Measurements from ENCODE around the gene RAB25. TPM values are rescaled to one million over a fixed set of nuclear protein-coding genes. Genes with fewer than 3 reads are reported as not detected.
A peak's percentile ranks its signal among the peaks of the same experiment; 100 is the strongest.

RAB25 gene
- total RNA-seq, 2 experiments from 2014 or later, result not detected

- DNase-seq (ENCODE audit: low spot score), result no peak
- H3K79me2 ChIP-seq (ENCODE audit: insufficient read depth, low read depth, low read length), result no peaks in the 10 kb centered on the region
- no peak overlapping the region for H3K27ac ChIP-seq (ENCODE audit: low read depth, low read length, poor library complexity, severe bottlenecking)
- TF ChIP-seq EZH2phosphoT487 (IDR thresholded peaks at IDR 0.05; ENCODE audit: borderline replicate concordance, low read depth, low read length) (no peak), CTCF (conservative IDR thresholded peaks at IDR 0.05; ENCODE audit: low read length) (no peak)
- H2AFZ ChIP-seq (ENCODE audit: low read length), result no peak overlapping the region
- CTCF ChIA-PET (ENCODE audit: unreplicated experiment), result no interaction called here
- H3K9me3 ChIP-seq (ENCODE audit: low read length), result no peaks in the 10 kb centered on the region
- H3K9me2 ChIP-seq (ENCODE audit: insufficient read depth, low read length), result no peaks in the 10 kb centered on the region
- POLR2A ChIA-PET, result no interaction called here
- peak overlapping the region; percentile 94 for H3K4me3 ChIP-seq (ENCODE audit: low read depth, low read length, poor library complexity, severe bottlenecking)
- no TSS peak for BruUV-seq (replicated peaks)
- intact Hi-C loops (cut with micrococcal nuclease; ENCODE audit: unreplicated experiment), result no loop called here
- H3K36me3 ChIP-seq (ENCODE audit: insufficient read depth, low read length), result no peaks in the 10 kb centered on the region
- no peaks in the 10 kb centered on the region for H4K20me1 ChIP-seq (ENCODE audit: insufficient read depth, low read length)
- H3K4me2 ChIP-seq (ENCODE audit: low read length), result peak overlapping the region; percentile 98
- H3K4me1 ChIP-seq (ENCODE audit: insufficient read depth, low read length, poor library complexity, severe bottlenecking), result peaks cover 35% of the 10 kb centered on the region
Measured at GRCh38 chr1:156080863-156081179, 19.9 kb downstream of the RAB25 start.

GRCh38 chr1:156081180-156081916, 20.4 kb downstream of the RAB25 start:
- CTCF ChIA-PET (ENCODE audit: unreplicated experiment), result no interaction called here
- POLR2A ChIA-PET, result no interaction called here
- Histone ChIP-seq H3K36me3 (ENCODE audit: insufficient read depth, low read length) (no peaks in the 10 kb centered on the region), H3K4me1 (ENCODE audit: insufficient read depth, low read length, poor library complexity, severe bottlenecking) (peaks cover 30% of the 10 kb centered on the region), H3K9me3 (ENCODE audit: low read length) (no peaks in the 10 kb centered on the region), H3K4me3 (ENCODE audit: low read depth, low read length, poor library complexity, severe bottlenecking) (peak overlapping the region; percentile 94), H3K4me2 (ENCODE audit: low read length) (peak overlapping the region; percentile 98), H3K9me2 (ENCODE audit: insufficient read depth, low read length) (no peaks in the 10 kb centered on the region), H3K79me2 (ENCODE audit: insufficient read depth, low read depth, low read length) (no peaks in the 10 kb centered on the region), H2AFZ (ENCODE audit: low read length) (peak overlapping the region; percentile 94; the same call in 1 of the 2 replicates), H3K27ac (ENCODE audit: low read depth, low read length, poor library complexity, severe bottlenecking) (no peak overlapping the region), H4K20me1 (ENCODE audit: insufficient read depth, low read length) (no peaks in the 10 kb centered on the region)
- no peak for DNase-seq (ENCODE audit: low spot score)
- intact Hi-C loops (cut with micrococcal nuclease; ENCODE audit: unreplicated experiment), result no loop called here
- no peak for TF ChIP-seq CTCF (conservative IDR thresholded peaks at IDR 0.05; ENCODE audit: low read length)
- no peak for TF ChIP-seq EZH2phosphoT487 (IDR thresholded peaks at IDR 0.05; ENCODE audit: borderline replicate concordance, low read depth, low read length)
- BruUV-seq (replicated peaks), result no TSS peak

GRCh38 chr1:156081917-156082308, 21.0 kb downstream of the RAB25 start:
- Histone ChIP-seq H3K9me2 (ENCODE audit: insufficient read depth, low read length) (no peaks in the 10 kb centered on the region), H4K20me1 (ENCODE audit: insufficient read depth, low read length) (no peaks in the 10 kb centered on the region), H3K36me3 (ENCODE audit: insufficient read depth, low read length) (no peaks in the 10 kb centered on the region), H2AFZ (ENCODE audit: low read length) (peak overlapping the region; percentile 94; the same call in 1 of the 2 replicates), H3K4me2 (ENCODE audit: low read length) (peak overlapping the region; percentile 98), H3K4me3 (ENCODE audit: low read depth, low read length, poor library complexity, severe bottlenecking) (peak overlapping the region; percentile 94), H3K9me3 (ENCODE audit: low read length) (no peaks in the 10 kb centered on the region), H3K27ac (ENCODE audit: low read depth, low read length, poor library complexity, severe bottlenecking) (no peak overlapping the region), H3K79me2 (ENCODE audit: insufficient read depth, low read depth, low read length) (no peaks in the 10 kb centered on the region), H3K4me1 (ENCODE audit: insufficient read depth, low read length, poor library complexity, severe bottlenecking) (peaks cover 28% of the 10 kb centered on the region)
- no TSS peak for BruUV-seq (replicated peaks)
- no peak for DNase-seq (ENCODE audit: low spot score)
- intact Hi-C loops (cut with micrococcal nuclease; ENCODE audit: unreplicated experiment), result no loop called here
- POLR2A ChIA-PET, result interaction anchor here (0.5 to 1.3 kb wide), 2 partner anchors 72 to 436 kb away, joined by 3 to 4 read pairs; no protein-coding TSS in a partner anchor
- CTCF ChIA-PET (ENCODE audit: unreplicated experiment), result no interaction called here
- no peak for TF ChIP-seq CTCF (conservative IDR thresholded peaks at IDR 0.05; ENCODE audit: low read length)
- TF ChIP-seq EZH2phosphoT487 (IDR thresholded peaks at IDR 0.05; ENCODE audit: borderline replicate concordance, low read depth, low read length), result no peak
